Measurements from ENCODE around the gene GHITM.
"Not testable (repeated sequence)": the region's sequence is repeated elsewhere in the genome, so short reads cannot be mapped to it uniquely, and the experiment has no call there.

- TF ChIP-seq POLR2A (IDR thresholded peaks at IDR 0.05; ENCODE audit: low read length); GATA1 (IDR thresholded peaks at IDR 0.05; ENCODE audit: low read depth, low read length): not testable (repeated sequence)
Measured at GRCh38 chr10:84109772-84110171, 29.5 kb upstream of the GHITM start.

All from erythroblast (primary cell).